Measurements from ENCODE around the gene DAAM2.

Gene DAAM2

DNA sequence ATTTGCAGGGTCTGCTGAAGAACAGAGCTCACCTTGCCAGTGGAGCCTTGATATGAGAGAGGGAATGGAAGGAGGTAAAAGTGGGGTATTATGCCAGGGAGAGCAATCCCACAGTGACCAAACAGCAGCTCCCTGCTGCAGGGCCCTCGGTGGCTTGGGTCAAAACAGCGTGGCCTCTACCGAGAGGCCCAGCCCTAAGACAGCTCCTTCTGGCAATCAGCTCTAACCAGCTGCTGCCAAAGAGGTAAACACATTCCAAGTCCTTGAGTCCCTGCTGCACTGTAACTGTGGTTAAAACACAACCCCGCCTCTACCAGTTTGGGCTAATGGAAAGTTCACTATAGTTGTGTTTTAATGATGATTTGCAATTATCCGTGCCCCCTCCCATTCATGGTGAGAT, 1.4 kb upstream of the DAAM2 start:
- FAIRE-seq = no peak

- no peak for FAIRE-seq
Observed at GRCh38 chr6:39791311-39791710, 865 bp upstream of the DAAM2 start.

DNA sequence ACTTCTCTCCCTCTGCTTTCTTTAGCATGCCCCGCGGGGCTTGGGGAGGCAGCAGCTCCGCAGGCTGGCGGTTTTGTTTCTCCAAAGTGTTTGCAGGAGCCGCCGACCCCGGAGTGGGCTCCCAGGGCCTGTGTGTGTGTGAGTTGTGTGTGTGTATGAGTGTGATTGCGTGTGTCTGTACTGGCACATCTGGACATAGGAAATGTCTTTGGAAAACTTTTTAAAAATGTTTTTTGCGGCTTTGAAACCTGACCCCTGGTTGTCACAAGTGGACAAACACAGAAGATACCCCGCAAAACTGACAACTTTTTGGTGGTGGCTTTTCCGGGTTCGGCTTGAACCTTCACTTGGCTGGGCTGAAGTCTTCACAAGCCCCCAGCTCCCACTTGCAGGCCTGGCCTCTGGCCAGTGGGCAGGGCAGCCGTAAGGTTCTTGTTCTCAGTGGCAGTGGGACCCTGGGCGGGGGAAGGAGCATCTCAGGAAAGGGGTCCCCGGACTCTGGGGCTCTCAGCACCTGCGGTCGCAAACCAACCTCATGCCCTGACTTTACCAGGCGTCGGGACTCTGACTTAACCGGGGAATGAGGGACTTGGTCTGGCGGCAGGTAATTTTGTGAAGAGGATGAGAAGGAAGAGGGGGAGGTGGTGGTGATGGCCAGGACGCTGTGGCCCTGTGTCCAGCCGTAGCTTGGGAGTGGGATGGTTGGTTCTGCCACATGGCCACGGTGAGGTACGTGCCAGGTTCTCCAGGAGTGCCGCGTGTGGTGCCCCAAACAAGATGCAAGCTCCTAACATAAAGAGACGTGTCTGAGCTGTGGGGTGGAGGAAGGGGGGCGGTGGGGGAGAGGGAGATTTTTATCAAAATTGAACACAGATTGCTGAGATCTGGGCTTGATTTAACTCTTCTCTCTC, 619 bp downstream of the DAAM2 start:
- no peak for FAIRE-seq

DNA sequence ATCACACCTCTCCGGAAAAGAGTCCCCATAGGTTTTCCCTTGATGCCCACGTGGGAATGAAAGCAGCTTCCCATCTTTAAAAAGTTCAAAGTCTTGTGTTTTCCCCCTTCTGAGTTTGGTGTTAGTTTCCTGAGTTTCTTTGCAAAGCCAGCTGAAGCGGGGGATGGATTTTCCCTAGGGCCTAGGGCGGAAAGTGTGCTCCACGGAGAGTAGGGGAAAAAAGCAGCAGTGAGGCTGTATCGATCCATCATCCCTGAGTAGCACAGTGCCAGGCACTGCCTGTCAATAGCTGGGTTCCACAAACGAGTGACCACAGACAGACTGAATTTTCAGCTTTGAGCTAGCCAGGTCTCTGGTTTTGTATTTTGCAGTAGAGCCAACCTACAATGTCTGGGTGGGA, 1.3 kb downstream of the DAAM2 start:
- no peak for FAIRE-seq

GRCh38 chr6:39794231-39794630, 2.1 kb downstream of the DAAM2 start:
- FAIRE-seq = no peak

DNA sequence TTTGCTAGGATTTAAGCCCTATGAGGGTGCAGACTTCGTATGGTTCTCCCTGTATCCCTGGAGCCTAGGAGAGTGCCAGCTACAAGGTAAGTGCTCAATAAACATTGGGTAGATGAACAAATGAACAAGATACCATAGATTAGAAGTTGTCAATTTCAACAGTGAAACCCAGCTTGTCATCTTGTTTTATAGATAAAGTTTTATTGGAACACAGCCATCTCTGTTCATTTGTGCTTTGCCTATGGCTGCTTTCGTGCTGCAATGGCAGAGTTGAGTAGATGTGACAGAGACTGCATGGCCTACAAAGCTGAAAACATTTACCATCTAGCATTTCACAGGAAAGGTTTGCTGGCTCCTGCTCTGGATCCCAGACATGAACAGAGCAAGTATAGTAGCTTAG, 5.6 kb downstream of the DAAM2 start:
- no peak for FAIRE-seq

DNA sequence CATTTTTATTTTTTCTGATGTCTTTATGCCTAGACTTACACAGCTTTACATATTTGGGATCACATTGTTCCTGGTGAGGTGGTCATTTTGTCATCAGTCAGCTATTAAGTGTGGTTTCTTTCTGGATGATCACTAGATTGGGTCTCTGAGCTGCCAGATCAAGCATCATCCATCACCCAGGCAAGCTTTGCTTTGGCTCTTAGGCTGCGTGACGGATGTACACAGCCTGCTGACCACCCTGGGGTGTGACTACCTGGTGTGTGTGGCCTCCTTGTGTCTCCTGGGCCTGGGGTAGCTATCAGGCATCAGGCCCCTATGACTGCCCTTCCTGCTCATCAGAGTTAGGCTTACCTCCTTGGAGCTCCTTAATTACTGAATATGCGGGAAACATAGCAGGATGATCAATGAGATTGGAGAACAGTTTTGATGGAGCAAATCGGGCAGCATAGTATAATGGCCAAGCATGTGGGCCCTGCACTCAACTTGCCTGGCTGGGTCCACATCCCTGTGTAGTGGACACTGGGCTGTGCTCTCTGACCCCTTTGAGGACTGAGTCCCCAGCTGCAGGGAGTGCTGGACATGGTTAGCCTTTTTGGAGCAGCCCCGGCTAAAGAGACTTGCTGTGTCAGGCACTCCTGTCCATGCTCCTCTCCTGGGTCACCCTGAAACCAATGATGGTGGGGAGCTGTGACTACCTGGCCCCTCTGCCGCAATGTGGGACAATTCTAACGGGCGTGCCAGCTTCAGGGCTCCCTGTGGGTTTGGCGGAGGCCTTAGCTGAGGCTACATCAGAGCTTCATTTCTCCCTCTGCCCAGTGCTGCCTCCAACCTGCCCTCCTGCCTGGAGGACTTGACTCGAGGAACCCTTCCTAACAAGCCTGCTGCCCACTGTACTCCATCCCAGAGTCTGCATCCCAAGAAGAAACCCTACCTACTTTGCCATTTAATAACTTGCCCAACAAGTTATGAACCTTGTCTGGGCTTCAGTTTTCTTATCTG, 8.2 kb downstream of the DAAM2 start:
- no peak for FAIRE-seq

- FAIRE-seq = no peak
Observed at GRCh38 chr6:39801456-39802251, 9.5 kb downstream of the DAAM2 start.

GRCh38 chr6:39803872-39804271, 11.7 kb downstream of the DAAM2 start:
- no peak for FAIRE-seq

DNA sequence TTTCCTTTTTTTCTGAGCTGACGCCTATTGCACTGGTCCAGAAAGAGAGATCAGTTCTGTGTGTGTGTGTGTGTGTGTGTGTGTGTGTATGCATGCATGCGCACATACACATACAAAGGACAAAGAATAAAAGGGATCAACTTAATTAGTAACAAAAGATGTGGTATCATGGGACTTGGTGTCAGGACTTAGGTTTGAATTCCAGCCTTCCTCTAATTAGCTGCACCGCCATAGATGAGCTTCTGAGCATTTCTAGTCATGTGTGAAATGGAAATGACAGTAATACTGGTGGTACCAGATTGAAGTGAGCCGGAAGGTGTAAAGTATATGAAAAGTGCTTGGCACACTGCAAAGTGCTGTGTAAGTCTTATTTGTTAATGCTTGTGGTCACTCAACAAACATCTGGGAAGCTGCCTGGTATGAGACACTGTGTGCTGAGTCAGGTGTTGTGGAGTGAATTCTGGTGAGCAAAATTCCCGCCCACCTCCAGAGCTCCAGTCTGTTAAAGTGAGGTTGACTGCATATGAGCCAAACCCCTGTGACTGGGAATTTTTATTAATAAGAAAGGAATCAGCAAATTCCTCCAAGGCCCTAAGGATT, 12.4 kb downstream of the DAAM2 start:
- FAIRE-seq = no peak

- FAIRE-seq = no peak
Observed at GRCh38 chr6:39806278-39806677, 14.1 kb downstream of the DAAM2 start.

DNA sequence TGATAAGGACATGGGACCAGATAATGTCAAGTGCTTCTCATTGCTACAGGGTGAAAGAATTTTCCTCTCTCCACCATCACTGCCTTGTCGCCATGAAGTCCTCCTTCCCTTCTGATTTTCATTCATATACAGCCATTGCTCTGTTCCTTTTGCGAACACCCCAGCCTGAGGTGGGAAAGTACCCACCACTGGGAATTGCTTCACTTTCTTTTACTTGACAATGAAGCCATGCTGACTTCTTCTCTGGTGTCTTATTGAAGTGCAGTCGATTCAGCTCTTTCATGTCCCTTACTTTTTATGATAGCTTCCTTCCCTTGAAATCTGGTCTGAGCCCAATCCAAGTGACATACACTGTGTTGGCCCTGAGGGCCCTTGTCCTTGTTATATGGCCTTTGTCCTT, 16.2 kb downstream of the DAAM2 start:
- no peak for FAIRE-seq

- FAIRE-seq = no peak
Observed at GRCh38 chr6:39808964-39809363, 16.8 kb downstream of the DAAM2 start.

GRCh38 chr6:39811835-39812345, 19.7 kb downstream of the DAAM2 start:
- no peak for FAIRE-seq

DNA sequence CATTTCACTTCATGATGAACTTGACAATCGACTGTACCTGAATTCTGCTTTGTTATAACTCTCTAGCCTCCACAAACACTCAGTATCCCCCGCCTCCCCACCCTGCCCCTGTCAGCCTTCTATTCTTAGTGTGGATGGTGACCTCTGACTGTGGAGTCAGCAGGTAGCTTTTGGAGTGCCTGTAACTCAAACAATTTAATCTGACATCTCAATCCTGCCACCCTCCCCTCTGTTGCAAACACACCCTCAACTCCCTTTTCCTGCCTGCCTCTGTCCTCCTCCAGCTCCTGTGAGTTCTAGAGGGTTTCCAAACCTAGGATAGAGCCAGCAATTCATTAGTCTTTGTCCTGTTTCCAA, 20.3 kb downstream of the DAAM2 start:
- FAIRE-seq = no peak

DNA sequence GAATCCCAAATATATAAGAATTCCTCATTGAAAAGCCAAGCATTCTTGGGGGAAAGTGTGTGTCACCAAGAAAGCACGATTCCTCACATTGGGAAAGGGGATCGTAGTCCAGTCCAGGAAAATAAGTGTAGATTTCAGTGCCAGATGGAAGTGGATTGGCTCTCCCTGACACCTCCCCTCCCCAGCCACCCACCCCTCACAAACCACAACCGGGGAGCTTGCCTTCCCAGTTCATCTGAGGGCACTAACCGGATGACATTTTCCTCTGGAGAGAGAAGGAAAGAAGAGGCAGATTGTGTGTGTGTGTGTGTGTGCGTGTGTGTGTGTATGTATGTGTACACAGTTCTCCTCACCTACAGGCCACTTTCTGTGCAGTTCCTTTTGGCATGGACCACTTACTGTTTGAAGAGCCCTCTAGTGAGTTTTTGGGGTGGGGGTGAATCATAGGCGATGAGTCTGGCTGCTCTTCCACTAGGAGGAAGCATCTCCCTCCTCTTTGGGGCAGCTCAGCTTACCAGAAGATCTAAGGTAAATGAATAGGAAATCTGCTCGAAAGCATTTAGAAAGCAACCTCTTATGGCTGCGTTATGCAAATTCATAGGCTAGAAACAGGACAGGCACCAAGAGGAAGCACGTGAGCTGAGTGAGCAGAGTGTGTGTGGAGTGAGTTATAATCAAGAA, 20.8 kb downstream of the DAAM2 start:
- FAIRE-seq = no peak

GRCh38 chr6:39814236-39814635, 22.1 kb downstream of the DAAM2 start:
- no peak for FAIRE-seq

- FAIRE-seq = no peak
Observed at GRCh38 chr6:39815356-39815755, 23.2 kb downstream of the DAAM2 start.

- no peak for FAIRE-seq
Observed at GRCh38 chr6:39816747-39817146, 24.6 kb downstream of the DAAM2 start.

- no peak for FAIRE-seq
Observed at GRCh38 chr6:39818695-39819094, 26.5 kb downstream of the DAAM2 start.

DNA sequence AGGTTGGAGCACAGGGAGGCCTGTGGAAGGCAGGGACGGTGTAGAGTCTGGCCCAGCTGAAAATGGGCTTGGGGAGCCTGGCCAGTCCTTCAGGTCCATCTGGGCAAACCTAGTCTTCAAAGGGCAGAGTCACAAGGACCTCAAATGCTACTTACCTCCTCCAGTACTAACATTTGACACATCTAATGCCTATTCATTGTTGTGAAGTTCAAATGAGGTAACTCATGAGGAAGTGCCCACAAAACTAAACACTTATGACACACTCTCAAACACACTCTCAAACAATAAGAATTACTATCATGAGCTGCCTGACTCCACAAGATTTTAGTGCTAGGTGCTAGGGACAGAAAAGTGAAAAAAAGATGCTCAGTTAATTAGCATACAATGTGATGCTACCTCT, 27.1 kb downstream of the DAAM2 start:
- no peak for FAIRE-seq

- FAIRE-seq = no peak
Observed at GRCh38 chr6:39819676-39820075, 27.5 kb downstream of the DAAM2 start.

All from G401.6 (cell line).